GM10248 (cell line): ENCODE results near the gene NCOA4.
A peak's percentile ranks its signal among the peaks of the same experiment; 100 is the strongest.

Source experiments
- CTCF ChIA-PET: fragments of 300-600 bp; sonication (Branson Sonifier 250); formaldehyde crosslinking; extraction: SDS; loops from one replicate; lab custom pipeline; 2021; ENCODE audit warnings: antibody characterized with exemption; lab: Yijun Ruan, JAX
- POLR2A ChIA-PET: fragments of 350-650 bp; sonication (Branson Sonifier 250); formaldehyde crosslinking; extraction: SDS; loops from one replicate; lab custom pipeline; 2020; ENCODE audit warnings: antibody characterized with exemption; lab: Yijun Ruan, JAX
- DNase-seq: peaks from one replicate; pipeline ENCODE4 v3.0.0; 2012; ENCODE audit errors: extremely low spot score
- TF ChIP-seq, protein P1 (sequence below): IDR thresholded peaks from 2 replicates; pipeline ENCODE4 v1.5.1; 2012; ENCODE audit warnings: mild to moderate bottlenecking, low read depth; ENCODE audit errors: extremely low read depth, missing control alignments, control extremely low read depth

Gene NCOA4

DNA sequence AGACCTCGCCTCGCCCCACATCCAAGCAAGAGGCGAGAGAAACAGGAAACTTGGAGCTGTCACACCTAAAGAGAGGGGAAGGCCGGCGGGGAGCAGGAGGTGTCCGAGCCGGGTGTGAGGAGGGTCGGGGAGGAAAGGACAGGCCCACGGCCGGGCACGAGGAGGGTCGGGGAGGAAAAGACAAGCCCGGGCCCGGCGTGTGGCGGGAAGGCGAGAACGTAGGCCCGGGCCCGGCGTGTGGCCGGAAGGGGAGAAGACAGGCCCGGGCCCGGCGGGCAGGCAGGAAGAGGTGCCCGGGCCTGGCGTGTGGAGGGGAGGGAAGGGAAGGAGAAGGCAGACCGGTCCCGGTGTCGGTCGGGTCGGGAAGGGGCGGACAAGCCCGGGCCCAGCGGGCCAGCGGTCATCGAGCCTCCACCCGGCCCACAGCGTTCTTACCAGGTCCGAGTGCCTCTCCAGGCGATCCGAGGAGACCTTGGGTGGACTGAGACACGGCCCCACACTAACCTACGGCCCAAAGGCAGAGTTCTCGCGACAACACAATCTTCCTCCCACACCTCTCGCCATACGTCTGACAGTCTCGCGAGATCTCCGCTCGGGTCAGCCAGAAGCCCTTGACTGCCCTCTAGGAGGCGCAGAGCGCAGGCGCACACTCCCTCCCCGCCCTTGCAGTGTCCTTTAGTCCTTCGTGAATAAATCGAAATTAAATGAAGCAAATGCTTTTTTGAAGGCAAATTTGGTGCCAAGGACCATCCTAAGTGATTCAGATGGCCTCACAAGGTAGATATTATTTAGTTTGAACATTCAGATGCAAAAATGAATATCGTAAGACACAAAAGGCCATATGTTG is at the start of gene NCOA4:
Gene NCOA4 (minus strand): TSS at position 533 of the 847 bp plus-strand sequence. CDS start 13,943 bp downstream, outside the sequence.
- CTCF ChIA-PET: interaction anchor here (0.9 to 4.9 kb wide), 8 partner anchors 12 to 1030 kb away, joined by 3 to 56 read pairs (median 3); partner anchors contain the start of gene MSMB
- DNase-seq: peak; percentile 98
- POLR2A ChIA-PET: no interaction called here
- TF ChIP-seq, protein P1, sequence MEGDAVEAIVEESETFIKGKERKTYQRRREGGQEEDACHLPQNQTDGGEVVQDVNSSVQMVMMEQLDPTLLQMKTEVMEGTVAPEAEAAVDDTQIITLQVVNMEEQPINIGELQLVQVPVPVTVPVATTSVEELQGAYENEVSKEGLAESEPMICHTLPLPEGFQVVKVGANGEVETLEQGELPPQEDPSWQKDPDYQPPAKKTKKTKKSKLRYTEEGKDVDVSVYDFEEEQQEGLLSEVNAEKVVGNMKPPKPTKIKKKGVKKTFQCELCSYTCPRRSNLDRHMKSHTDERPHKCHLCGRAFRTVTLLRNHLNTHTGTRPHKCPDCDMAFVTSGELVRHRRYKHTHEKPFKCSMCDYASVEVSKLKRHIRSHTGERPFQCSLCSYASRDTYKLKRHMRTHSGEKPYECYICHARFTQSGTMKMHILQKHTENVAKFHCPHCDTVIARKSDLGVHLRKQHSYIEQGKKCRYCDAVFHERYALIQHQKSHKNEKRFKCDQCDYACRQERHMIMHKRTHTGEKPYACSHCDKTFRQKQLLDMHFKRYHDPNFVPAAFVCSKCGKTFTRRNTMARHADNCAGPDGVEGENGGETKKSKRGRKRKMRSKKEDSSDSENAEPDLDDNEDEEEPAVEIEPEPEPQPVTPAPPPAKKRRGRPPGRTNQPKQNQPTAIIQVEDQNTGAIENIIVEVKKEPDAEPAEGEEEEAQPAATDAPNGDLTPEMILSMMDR: peak; percentile 89

DNA sequence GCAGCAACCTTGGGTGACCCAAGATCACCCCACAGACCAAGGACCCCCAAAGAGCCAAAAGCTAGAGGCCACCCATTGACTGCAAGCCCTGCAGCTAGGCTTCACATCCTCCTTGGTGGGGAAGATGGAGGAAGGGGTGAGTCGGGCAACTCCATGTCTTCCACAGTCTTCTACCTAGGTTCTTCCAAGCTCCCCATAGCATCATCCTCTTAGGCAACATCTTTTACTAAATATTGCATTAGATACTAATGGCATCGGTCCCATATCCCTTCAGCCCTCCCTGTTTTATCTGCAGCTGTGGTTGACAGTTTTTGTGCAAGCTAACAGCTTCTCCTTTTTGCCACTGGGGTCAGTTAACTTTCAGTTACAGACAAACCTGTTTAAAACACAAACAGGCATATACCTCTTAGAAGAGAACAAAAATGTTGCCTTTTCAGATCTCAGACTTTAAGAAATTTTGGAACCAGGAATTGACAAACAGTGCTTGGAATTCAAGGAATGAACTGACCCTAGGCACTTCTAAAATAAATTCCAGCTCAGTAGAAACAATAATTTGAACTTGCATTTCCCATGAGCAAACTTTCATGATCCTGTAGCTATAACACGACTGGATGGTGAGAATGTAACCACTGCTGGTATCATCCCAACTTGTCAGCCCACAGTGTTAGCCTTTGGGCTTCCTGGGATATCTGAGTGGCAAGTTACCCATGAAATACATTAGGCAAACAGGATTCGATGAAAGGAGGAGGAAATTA is 49.6 kb upstream of the NCOA4 start:
- POLR2A ChIA-PET: no interaction called here
- no peak for DNase-seq
- TF ChIP-seq, protein P1: no peak
- CTCF ChIA-PET: interaction anchor here (1.2 kb wide), 1 partner anchor 10 kb away, joined by 3 read pairs; no protein-coding TSS in a partner anchor

DNA sequence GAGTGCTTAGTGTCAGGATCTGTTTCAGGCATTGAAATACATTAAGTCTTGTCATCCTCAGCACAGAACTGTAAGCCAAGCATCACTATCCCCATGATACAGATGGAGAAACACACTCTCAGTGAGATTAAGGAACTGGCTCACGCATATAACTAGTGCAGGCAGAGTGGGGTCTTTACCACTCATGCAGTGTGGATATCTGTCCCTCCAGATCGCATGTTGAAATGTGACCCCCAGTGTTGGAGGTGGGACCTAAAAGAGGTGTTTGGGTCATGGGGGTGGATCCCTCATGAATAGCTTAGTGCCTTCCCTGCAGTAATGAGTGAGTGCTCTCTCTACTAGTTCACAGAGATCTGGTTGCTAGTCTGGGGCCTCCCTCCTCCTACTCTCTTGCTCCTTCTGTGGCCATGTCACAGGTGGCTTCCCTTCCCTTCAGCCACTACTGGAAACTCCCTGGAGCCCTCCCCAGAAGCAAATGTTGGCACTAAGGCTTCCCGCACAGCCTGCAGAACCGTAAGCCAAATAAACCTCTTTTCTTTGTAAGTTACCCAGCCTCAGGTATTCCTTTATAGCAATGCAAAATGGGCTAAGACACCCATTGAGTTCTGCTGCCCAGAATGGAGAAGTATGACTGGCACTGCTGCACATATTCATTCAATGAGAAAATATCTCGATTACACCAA is 47.4 kb upstream of the NCOA4 start:
- no peak for DNase-seq
- POLR2A ChIA-PET: no interaction called here
- TF ChIP-seq, protein P1: no peak
- CTCF ChIA-PET: no interaction called here

DNA sequence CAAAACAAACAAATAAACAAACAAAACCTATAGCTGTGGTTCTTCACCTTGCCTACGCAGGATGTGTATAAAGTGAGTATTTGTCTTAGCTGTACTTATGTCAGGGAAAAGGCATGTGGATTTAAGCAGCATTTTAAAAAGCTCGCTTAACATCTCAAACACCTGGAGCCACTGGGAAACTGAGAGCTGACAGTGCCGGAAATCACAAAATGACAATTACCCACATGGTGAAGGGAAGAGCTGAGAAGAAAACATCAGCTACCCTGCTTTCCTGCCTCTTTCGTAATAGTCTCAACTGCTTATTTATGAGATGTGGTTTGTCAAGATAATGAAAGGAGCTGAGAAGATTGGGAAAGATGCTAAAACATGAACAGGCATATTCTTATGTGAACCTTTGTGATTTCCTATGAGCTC is 46.7 kb upstream of the NCOA4 start:
- ChIA-PET CTCF (no interaction called here), POLR2A (no interaction called here)
- TF ChIP-seq, protein P1: no peak
- no peak for DNase-seq

DNA sequence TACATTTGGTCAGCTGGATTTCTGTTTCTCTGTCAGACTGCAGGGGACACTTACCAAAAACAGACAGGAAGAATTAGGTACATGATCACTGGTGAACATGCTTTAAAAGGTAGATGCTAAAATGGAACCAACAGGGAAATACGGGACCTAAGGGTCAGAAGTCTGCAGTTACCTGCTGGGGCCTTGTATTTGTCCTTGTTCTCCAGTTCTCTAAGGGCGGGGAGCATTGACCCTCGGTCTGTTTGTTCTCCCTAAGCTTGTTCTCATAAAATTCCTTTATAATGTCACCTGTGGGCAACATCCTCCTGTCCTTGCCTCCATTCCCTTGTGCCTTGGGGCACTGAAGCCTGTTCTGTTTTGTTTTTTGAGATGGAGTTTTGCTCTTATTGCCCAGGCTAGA is 45.4 kb upstream of the NCOA4 start:
- CTCF ChIA-PET: no interaction called here
- POLR2A ChIA-PET: no interaction called here
- no peak for DNase-seq
- TF ChIP-seq, protein P1: no peak

DNA sequence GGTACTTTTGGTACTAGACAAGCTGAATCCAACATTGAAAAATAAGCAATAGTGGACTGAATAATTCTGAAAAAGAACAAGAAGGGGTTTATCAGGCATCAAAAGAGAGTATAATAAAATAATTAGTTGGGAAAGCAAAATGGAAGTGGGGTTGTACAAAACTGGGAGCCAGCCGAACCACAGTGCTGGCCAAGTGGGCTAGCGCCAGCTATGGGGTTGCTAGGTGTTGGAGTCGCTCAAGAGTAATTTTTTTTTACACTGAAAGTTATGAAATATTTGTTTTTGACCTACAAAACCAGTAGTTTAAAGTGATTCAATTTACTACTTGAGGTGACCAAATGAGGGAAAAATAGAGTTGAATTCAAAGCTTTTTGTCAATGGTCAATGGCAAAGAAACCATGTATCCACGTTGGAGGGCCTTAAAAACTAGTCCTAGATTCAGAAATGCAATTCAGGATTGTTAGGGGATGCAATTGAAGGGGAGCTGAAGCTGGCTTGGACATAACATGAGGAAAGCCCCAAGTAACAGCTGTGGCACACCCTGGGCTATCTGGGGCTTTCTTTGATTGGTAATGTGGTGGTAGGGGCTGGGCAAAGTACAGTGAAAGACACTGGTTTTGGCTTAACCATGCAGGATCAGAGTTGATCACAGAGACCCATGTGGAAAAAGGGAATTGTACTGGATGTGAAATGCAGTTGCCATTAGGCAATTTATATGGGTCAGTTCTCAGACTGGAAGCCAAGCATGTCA is 43.9 kb upstream of the NCOA4 start:
- POLR2A ChIA-PET: no interaction called here

More for the DNA sequence above, 43.9 kb upstream of the NCOA4 start:
- TF ChIP-seq, protein P1: no peak
- no peak for DNase-seq
- CTCF ChIA-PET: no interaction called here
